ENCODE results near the gene ADGRL3.
"Not testable (repeated sequence)": the region's sequence is repeated elsewhere in the genome, so short reads cannot be mapped to it uniquely, and the experiment has no call there.

The ADGRL3 gene

DNA sequence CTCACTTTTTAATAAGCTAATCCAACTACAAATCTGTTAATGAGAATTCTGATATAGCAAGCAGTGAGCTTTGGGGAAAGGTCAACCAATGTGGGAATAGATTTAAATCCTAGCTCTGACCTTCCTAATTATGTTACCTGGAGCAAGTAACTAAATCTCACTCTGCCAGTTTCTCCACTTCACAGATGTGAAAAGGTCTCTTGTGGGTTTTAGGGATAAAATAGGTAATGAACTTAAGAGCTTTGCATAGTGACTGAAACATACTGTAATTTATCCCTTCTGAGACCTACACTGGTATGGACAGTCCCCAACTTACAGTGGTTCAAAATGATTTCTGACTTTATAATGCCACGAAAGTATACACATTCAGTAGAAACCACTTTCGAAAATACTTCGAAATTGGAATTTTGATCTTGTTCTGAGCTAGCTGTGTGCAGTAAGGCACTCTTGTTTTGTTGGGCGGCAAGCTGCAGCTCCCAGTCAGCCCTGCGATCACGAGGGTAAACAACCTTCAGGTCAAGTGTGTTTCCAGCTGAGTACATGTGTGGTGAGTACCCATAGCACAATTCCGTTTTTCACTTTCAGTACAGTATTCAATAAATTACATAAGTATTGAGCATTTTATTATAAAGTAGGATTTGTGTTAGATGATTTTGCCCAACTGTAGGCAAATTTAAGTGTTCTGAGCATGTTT is 93.7 kb downstream of the ADGRL3 start:
- peak; percentile 7 for DNase-seq

DNA sequence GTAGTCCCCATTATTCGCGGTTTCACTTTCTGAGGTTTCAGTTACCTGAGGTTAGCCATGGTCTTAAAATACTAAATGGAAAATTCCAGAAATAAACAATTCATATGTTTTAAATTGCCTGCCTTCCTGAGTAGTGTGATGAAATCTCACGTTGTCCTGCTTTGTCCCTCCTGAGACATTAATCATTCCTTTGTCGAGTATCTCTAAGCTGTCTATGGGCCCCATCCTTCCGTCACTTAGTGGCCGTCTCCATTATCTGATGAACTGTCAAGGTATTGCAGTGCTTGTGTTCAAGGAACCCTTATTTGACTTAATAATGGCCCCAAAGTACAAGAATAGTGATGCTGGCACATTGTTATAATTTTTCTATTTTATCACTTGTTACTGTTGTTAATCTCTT is 94.8 kb downstream of the ADGRL3 start:
- DNase-seq, result no peak

DNA sequence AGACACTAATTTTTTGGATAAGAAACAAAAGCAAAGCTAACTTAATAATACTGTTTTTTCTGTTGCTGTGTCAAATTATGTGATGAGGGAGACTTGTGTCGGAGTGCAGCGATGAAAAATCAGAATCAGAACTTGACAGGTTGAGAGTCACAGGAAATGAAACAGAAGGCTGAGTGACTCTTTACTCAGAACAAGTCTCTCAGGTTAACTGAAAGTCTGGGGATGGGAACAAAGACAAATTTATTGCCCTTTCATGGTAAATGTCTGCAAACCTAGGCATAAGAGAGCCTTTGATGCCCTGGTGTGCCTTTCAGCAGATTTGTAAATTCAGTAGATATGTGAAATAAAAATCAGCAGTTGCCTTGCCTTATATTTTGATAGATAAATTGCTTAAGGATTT is 96.0 kb downstream of the ADGRL3 start:
- DNase-seq, result no peak

DNA sequence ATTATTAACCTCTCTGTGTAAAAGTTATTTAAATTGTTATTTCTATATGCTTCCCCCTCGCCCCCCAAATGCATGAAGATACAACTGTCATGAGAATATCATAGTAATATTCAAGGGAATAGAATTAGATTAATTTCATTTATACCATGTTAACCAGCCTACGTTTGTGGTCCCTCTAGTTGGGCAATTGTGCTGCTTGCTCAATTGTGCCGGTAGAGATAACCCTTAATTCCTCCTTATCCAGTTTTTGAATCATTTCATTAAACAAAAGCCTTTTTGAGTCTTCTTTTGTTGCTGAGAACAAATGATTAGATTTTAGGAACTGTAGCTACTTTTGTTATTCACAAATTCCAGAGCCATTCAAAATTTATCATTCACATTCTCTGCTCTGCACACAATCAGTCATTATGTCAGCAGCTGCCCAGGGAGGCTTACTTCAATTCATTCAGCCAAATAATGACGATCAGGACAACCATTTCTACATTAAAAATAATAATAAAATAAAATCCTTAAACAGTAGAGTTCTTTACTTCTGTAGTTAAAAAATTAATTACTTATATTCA is 98.1 kb downstream of the ADGRL3 start:
- no peak for DNase-seq

DNA sequence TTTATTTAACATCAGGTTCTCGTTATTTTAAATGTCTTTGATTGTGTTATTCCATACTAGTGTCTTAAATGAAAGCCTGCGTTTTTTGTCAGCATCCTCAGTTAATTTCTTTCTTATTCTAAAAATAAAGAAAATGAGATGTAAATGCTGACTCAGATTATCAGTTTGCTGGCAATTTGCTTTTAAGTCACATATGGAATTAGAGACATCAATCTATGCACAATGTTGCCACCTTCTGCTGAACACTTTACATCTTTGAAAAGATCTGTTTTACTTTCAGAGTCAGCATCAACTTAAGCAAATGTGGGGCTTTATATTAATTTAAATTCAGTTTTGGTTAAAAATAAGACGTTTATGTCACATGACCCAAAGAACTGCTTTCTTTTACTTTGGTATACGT is 99.2 kb downstream of the ADGRL3 start:
- DNase-seq, result no peak

DNA sequence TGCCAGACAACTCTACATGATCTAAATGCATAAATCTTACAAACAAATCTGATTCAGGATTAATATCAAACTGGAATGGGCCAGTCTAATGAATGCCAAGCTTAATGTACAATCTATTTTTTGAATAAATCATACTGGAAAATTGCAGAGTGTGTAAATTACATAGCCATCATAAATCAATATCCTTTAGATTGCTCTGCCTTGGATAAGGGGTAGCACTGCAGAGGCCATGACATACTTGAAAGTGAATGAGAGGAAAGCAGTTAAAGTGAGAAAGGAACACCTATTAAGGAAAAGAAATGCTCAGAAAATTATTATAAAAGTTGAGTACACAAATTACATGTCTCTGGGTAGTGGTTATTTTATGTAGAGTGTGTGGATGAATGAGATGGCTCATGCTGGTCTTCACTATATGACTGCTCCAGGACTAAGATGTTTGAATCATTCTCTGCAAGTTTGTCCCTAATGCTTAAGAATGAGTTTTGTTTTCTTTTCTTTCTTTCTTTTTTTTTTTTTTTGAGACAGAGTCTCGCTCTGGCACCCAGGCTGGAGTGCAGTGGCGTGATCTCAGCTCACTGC is 100.2 kb downstream of the ADGRL3 start:
- DNase-seq, result no peak

DNA sequence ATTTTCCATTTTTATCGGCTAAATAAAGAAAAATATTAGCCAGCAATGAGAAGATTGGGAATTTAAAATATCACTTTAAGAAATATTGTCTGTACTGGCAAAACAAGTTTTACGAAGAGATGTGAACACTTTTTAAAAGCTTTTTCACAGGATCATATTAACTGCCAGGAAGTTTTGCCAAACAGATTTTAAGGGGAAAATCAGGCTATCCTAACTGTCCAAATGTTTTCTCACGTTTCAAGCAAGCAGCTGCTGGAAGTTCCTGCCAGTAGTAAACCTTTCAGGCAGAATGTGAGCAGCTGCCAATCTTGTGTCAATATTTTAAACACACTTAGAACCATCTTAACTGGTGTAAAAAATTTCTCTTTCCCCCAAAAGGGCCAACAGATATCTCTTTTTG is 101.1 kb downstream of the ADGRL3 start:
- DNase-seq, result no peak

DNA sequence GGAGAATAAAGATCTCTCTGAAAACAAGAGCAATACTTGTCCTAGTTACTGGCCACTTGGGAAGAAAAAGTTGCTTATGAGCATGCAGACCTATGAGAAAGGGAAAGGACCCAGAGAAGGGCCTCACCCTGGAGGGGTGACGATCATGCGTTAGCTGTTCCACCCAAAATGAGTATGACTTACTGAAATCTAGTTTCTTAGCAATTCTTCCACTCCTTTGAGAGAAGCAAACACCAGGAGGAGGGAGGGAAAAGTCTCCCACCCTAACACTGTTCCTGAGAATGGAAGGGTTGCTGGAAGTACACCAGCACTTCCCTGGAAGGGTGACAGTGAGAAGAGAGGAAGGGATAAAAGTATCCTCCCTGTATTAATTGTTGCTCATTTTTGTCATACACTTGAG is 107.9 kb downstream of the ADGRL3 start:
- no peak for DNase-seq

DNA sequence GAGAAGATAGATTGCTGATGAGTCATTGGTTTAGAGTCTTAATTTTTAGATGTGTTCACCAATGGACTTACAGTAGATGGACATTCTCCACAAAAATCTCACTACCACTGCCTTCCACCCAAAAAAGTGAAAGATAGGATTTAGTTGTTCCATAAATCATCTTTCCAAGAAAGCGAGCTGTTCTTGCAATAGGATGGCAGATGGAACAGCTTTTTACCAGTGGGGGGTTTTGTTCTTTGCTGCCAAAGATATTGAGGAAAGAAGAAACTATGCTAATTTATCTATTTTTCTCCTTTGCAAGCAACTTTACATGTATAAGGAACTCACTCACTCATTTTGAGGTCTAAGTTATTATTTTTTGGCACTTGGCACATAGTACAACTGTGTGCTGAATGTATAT is 109.5 kb downstream of the ADGRL3 start:
- no peak for DNase-seq

DNA sequence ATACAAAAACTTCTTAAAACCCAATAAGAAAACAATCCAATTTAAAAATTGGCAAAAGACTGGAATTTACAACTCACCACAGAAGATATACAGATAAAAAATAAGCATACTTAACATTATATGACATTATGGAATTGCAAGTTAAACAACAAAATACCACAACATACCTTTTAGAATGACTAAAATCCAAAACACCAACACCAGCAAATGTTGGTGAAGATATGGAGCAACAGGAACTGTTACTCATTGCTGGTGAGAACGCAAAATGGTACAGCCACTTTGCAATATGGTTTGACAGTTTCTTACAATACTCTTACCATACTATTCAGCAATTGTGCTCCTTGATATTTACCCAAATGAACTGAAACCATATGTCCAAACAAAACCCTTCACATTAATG is 112.4 kb downstream of the ADGRL3 start:
- DNase-seq, result no peak

DNA sequence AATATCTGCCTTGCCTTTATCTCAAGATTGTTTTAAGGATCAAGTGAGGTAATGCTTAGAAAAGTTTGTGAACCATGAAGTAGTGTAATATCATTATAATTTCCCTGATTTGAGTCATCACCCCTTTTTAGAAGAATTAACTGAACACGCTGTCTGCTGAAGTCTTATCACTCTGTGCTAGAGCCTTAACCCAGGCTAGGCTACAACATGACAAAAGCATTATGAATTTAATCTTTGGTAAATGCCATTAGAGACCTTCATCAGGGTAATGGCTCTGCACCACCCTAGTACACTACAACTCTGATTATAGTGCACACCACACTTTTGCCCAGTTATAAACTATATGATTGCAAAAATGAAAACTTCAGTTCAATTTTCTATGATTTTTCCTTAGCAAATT is 118.3 kb downstream of the ADGRL3 start:
- DNase-seq, result no peak

DNA sequence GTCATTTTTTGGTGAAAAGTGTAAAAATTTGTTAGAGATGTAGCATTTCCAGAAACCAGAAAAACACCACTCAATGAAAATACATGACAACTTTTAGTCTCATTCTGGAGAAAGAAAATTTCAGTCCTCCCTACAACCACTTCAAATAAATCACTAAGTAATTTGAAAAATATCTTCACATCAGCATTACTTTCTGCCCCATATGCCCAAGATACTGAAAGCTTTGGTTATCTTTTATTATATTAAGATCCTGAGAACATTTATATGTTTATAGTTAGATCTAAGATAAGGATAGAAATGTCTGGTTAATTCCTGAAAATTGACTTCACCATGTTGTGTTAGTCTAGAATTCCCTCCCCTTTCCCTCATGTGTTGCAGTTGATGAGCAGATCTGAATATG is 119.0 kb downstream of the ADGRL3 start:
- no peak for DNase-seq

DNA sequence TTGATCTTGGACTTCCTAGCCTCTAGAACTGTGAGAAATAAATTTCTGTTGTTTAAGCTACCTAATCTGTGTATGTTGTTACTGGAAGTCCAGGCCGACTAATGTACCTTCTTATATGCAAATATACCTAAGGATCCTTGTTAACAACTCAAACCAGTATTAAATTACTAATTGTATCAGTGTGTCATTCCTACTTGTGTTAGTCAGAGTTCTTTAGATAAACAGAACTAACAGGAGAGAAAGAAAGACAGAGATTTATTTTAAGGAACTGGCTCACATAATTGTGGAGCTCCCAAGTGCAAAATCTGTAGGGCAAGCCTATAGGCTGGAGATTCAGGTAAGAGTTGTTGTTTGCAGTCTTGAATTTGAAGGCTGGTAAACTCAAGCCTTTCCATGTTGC is 120.0 kb downstream of the ADGRL3 start:
- no peak for DNase-seq

DNA sequence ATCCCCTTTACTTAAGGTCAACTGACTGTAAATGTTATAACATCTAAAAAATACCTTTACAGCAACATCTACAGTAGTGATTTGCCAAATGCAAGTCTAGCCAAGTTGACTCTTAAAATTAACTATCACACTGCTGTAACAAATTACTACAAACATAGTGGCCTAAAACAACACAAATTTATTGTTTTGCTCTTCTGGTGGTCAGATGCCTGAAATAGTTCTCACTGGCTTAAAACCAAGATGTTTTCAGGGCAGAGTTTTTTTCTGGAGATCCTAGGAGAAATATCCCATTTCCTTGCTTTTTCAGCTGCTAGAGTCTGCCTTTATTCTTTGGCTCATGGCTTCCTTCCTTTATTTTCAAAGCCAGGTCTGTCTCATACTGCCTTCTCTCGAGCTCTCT is 120.5 kb downstream of the ADGRL3 start:
- DNase-seq, result no peak

DNA sequence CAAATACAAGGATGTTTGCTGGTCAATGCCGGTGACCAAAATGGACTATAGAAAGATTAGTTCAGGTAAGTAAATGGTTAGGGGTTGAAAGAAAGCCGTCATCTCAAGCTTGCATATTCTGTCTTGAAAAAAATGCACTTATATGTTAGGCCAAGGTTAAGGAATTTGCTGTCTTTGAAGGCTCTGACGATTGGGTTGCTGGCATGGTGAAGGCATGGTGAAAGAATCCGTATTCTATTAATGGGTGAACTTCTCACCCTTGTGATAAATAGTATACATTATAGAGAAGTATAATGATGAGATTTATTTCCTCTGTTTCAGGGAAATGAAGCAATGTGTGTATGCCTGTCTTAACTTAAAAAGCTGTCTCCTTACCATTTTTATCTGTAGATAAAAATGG is 132.6 kb downstream of the ADGRL3 start:
- no peak for DNase-seq

DNA sequence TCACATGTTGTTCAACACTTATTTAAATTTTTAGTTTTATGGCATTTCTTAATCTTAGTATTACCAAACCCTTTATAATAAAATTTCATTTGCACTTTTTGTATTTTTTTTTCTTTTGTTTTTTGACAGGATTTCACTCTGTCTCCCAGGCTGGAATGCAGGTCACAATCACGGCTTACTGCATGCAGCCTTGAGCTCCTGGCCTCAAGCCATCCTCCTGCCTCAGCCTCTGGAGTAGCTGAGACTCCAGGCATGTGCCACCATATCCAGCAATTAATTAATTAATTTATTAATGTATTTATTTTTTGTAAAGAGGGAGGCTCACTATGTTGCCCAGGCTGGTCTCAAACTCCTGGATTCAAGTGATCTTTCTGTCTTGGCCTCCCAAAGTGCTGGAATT is 133.4 kb downstream of the ADGRL3 start:
- no peak for DNase-seq

DNA sequence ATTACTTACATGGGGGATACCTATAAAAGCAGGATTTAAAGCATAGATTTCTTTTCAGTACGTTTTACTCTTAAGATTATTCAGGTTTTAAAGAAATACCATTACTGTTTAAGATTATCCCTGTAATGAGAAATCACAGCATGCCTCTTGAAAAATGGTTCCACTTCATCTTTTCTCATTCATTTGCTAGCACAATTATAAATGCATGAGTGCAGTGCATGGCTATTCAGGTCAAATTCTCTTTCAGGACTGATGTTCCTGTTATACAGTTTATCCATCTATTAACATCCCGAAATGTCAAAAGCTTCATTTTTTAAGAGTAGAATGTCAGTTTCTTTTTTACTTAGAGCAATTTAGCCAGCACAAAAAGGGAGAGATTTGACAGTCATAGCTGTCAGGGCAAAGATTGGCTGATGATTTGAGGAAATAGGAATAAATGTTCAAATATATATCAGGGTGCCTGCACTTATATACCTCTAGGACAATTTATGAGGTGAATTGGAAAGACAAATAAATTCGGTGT is 135.2 kb downstream of the ADGRL3 start:
- no peak for DNase-seq

DNA sequence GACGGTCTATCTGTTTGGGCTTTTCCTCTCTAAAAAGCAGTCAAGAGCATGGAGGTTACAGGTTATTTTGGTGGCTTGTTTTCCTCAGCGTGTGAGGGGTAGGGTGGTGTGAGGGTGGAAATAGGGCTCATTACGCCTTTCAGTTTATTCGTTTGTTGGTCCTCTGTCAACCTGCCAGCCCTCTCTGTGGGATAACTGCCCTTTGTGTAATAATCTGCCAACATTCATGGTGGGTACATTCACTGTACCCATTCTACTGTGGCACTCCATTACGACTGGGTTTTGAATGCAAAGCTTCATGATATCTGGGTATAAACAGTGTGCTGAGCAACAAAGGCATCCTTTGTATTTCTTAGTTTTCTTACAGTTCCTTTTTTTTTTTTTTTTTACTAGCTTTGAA is 136.4 kb downstream of the ADGRL3 start:
- no peak for DNase-seq

DNA sequence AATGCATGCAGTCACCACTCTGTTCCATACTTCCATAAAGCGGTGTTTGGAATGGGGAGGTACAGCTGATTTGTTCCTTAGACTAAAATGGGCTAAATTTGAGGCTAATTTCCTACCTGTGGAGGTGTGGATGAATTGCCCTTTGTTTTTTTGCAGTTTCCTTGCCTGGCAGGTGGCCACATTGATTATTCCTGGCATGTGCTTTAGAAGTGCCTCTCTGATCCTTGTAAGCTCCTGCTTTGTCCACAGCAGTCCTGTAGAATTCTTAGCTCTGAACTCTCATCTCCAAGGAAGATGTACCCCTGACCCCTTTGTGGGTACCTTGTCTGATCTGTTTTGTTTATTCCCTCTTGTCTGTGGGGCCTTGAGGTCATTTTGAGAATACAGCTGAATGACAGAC is 136.8 kb downstream of the ADGRL3 start:
- DNase-seq, result peak; percentile 7

DNA sequence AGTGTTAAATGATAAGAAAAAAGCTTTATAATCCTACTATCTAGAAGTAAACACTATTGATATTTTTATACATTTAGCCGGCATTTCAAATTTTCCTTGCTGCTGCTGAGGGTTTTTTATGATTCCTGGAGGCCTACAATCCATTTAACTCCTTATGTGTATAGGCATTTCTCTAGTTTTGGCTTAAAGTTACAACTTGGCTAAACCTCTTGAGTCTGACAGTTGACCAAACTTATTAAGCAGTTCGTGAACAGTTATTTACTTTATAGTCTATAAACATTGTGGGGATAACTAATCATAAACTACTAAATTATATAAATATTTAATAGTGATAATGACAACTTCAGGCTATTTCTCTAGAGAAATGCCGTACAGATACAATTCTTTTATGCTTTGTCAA is 141.9 kb downstream of the ADGRL3 start:
- DNase-seq, result no peak

DNA sequence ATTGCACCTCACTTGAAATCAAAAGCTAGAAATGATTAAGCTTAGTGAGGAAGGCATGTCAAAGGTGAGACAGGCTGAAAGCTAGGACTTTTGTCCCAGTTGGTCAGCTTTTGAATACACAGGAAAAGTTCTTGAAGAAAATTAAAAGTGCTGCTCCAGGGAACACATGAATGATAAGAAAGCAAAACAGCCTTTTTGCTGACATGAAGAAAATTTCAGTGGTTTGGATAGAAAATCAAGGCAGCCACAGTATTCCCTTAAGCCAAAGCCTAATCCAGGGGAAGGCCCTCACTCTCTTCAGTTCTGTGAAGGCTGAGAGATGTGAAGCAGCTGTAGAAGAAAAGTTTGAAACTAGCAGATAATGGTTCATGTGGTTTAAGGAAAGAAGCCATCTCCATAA is 150.8 kb downstream of the ADGRL3 start:
- no peak for DNase-seq

DNA sequence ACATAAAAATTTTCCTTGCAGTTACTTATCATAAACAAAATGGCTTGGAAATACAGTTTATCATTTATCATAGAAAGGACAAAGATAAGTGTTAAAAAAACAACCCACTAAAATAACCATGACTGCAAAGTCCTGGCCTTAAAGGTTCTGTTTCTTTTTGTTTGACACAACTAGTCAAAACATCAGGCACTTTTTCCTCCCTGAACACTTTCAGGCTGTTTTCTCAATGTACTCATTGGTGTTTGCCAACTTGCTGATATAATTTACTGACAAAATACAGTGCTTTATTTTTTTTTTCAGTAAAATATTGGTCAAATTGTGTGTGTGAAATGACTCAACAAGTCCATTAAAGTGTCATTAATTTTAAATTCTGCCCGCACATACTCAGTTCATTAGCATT is 156.6 kb downstream of the ADGRL3 start:
- DNase-seq, result no peak

DNA sequence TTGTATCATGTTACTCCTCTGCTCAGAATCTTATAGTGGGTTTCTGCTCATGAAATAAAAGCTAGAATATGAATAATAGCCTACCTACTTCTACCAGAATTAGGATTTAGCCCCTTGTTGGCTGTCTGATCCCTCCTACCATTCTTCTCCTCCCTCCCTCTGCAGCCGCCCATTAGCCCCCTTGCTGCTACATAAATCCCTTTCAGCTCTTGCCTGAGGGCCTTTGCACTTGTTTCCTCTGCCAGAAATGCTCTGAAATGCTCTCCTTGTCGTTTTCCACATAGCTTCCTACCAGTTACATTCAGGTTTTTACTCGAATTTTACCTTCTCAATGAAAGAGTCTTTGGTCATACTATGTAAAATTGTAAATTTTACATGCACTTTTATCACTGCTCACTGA is 159.2 kb downstream of the ADGRL3 start:
- DNase-seq, result no peak

DNA sequence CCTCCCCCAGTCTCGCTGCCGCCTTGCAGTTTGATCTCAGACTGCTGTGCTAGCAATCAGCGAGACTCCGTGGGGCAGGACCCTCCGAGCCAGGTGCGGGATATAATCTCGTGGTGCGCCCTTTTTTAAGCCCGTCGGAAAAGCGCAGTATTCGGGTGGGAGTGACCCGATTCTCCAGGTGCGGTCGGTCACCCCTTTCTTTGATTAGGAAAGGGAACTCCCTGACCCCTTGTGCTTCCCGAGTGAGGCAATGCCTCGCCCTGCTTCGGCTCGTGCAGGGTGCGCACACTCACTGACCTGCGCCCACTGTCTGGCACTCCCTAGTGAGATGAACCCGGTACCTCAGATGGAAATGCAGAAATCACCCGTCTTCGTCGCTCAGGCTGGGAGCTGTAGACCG is 172.7 kb downstream of the ADGRL3 start:
- not testable (repeated sequence) for DNase-seq
